Activated CD4-positive, CD25-positive, alpha-beta regulatory T cell treated with anti-CD3 and anti-CD28 coated beads, Interleukin-2, amount 50 U/mL, for 72 hours (primary cell): ENCODE results near the gene PYGO2.

Experiments
- DNase-seq: peaks from one replicate; pipeline ENCODE4 v3.0.0; 2021

Gene PYGO2

DNA sequence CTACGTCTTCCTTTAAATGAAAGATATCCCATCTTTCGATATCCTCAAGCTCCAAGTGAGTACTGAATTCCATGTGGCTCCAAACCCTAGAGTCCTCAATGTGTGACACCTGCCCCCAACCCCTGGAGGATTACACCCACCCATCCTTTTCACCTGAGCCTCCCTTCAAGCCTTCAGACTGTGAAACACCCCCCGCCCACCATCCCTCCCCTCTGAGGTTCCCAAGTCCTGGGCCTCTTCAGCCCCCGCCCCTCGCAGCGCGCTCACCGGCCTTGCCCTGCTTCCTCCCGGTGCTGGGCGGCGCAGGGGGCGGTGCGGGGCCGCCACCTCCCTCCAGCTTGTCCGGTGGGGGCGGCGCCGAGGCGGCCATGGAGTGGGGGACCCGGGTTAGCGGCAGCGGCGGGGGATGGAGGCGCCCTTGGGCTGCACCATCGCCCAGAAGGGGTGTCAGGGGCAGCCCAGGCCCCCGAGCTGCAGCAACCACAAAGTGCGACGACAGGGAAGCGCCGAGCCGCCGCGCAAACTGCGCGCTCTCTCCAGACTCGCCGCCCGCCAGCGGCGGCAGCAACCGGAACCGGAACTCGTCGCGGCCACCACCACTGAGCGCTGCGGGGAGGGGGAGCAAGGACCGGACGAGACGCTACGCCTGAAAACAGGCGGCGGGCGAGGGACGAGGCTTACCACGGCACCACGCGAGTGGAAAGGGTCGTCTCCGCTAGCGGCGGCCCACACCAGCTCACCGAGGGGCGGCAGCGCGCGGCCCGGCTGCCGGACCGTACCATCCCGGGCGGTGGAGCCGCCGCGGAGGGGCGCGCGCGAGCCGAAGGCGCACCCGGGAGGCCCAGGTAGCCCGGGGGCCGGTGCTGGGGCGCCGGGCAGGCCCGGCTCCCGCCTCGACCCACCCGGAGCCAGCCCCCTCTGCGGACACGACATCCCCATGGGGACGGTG, at the start of gene PYGO2:
PYGO2 (minus strand) TSS at position 576 of the 949 bp plus-strand sequence; CDS start at position 370, 206 bp downstream.
- peak; percentile 85 for DNase-seq

GRCh38 chr1:155011004-155011416, 49.4 kb upstream of the PYGO2 start:
- DNase-seq, result no peak

DNA sequence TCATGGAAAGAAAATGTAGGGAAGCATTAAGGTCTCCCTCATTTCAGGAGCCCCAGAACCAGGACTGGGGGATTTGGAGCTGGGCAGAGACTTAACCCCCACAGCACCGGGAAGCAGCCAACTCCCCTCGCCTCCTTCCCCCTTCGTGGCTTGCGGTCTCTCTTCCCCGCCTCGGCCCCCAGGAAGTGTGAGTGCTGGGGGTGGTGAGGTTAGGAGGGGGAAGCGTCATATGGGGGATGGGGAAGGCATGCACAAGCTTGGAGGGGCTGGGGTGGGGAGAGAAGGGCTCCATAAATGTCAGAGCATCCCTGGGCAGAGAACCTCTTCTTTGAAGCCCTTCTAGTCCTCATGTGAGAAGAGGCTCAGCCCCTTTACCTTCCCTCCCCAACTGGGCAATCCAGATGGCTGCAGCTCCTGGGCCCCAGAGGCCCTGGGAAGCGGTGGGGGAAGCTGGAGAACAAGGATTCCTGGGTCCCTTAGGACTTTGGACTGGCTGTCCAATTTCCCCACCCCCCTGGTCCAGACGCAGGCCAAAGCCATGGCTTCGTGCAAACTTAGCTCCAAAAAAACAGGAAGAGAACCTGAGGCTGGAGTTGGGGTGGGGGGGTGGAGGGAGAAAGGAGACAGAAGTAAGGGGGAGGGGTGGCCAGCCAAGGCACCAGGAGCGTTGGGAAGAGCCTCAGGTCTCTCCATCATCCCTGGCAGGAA, 48.8 kb upstream of the PYGO2 start:
- DNase-seq, result no peak

DNA sequence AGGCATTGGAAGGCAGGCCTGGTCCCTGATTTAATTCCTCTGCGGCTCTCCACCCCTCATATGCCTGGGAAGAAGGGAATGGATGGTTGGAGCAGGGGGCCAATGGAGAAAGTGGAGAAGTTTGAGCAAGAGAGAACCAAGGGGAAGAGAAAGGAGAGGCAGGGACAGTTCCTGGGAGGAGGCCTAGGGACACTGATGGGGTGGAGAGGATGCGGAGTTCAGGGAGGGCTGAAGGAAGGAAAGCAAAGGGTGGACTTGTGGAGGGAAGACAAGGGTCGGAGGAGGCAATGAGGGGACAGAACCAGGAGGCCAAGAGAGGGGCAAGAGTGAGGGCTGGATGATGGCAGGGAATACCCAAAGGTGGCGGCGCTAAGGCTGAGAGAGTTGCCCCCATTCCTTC, 48.2 kb upstream of the PYGO2 start:
- DNase-seq, result no peak

DNA sequence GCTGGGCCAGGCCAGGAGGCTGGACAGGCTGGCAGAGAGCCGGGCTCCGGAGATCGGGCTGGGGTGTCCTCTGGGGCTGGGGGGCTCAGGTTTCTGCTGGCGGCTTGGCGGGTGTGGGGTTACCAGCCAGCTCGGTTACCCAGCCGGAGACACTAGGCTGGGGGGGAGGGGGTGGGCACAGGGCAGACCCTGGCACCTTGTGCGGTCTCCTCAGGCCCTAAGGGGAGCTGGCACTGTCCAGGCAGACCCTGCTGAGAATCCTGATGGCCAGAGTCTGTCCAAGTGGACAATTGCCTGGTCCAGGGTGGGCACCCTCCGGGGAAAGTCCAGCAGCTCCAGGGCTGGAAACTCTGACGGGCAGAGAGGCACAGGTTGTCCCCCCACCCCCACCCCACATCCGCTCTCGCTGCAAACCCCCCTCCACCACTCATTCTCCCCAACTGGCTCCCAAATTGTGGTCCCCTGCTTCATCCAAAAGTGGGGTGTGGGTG, 47.7 kb upstream of the PYGO2 start:
- no peak for DNase-seq

- peak; percentile 63 for DNase-seq
These were observed 46.7 kb upstream of the PYGO2 start for GRCh38 chr1:155008015-155008941.

DNA sequence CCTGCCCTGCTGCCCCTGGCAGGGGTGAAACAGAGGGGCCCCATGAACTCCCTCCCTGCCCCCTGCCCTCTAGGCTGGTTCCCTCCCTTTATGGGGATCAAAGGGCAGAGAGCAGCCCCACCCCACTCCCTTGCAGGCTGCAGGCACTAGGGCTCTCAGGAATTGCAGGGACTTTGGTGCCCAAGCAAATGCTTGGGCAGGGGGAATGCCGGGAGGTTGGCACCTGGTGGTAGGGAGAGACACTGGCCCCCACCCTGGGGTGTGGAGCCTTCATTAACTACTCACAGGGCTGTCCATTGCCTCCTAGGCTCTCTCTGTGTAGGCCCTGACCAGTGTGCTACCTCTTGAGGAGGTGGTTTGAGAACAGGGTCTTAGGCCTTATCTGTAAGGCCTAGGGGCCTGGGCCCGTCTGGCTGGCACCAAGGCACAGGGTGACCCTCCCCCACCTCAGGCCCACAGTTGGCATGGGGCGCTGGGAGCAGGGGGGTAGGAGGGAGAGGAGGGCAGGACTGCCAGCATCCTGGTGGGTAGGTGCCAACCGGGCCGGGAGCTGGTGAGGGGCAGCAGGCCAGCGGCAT, 45.8 kb upstream of the PYGO2 start:
- DNase-seq, result no peak

DNA sequence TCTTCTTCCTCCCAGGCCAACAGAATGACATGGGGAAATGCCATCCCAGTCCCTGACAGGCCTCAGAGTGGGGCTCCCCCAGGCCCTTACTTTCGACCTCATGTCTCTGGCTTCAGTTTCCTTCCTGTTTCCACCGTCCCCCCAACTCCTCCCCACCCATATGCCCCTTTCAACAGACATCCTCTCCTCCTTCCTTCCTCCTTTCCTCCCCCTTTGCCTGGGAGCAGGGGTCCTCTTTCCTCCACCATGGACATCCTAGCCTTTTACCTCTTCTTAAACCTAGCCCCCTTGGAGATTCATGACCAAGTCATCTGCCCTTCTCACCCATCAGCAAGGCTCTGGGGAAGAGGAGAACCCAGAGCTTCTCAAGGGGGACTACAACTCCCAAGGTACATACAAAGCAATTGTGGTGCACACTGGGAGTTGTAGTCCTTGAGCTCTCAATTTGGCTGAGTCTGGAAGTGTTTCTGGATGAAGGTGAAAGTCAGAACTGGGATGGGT, 45.1 kb upstream of the PYGO2 start:
- DNase-seq, result no peak

GRCh38 chr1:155005076-155006011, 43.8 kb upstream of the PYGO2 start:
- no peak for DNase-seq

DNA sequence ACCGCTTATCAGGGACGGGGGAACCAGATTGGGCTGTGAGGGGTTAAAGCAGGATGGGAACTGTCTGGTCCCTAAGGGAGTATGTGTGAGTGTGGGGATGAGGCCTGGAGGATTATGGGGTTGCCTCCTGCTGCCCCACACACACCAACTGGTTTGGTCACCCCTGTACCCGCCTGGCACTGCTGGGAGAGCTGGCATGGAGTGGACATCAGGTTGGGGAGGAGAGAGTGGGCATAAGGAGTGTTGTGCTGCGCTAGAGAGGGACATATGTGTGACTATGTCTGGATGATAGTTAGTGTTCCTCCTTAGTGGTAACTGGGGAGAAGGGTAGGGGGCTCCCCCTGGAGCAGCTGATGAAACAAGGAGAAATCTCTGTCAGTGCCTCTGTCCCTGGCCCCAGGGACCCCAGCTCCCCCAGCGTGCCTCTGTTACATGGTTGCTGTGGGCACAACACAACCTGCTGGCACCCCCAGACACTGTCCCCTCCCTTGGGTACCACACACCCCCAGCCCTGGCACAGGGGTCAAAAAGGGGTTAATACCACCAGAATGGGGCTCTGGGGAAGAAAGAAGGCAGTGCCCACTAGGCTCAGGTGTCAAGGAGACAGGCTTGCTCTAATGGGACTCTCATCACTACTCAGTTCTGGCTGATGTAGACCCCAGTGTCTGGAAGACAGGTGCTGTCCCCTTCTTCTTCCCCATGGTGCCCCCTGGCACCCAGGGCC, 42.9 kb upstream of the PYGO2 start:
- DNase-seq, result no peak

GRCh38 chr1:155003766-155004351, 42.3 kb upstream of the PYGO2 start:
- no peak for DNase-seq

DNA sequence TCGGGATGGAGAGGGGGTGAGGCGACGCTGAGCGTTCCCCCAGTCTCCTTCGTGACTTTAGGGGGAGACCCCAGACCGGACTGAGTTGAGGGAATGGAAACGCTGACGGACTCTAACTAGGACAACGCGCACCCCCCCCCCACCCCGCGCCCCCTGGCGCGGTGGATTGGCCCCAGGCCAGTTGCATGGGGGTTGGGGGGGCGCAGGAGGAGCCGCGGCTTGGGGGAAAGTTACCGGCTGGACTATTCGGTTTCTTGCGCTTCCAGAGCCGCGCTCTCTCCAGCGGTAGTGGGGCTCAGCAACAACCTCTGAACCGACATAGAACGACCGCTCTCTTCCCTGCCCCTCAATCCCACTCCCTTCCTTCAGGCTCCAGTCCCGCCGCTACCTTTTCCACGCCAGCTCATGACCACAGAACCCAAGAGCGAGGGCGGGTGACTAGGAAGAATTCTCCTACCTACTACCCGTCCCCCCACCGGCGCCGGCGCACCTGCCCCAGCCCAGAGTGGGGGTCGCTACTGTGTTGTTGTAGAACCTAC, 41.7 kb upstream of the PYGO2 start:
- DNase-seq, result no peak

GRCh38 chr1:155002464-155003226, 41.1 kb upstream of the PYGO2 start, which contains the start of gene ZBTB7B:
Gene ZBTB7B (plus strand): TSS chr1:155002802. CDS start chr1:155014661, 11,859 bp downstream.
- DNase-seq, result no peak

- DNase-seq, result peak; percentile 98
These were observed 40.3 kb upstream of the PYGO2 start for GRCh38 chr1:155001675-155002463.

- DNase-seq, result no peak
These were observed 39.8 kb upstream of the PYGO2 start for GRCh38 chr1:155001425-155001674.

GRCh38 chr1:155000726-155001424, 39.3 kb upstream of the PYGO2 start:
- peak; percentile 81 for DNase-seq

- DNase-seq, result no peak
These were observed 38.8 kb upstream of the PYGO2 start for GRCh38 chr1:155000411-155000725.
